Measurements from ENCODE around the gene NSD1. TPM values are rescaled to one million over a fixed set of nuclear protein-coding genes. Genes with fewer than 3 reads are reported as not detected.

The NSD1 gene
- total and polyA plus RNA-seq, 10 of the 15 experiments (the other 5 are each of a cell fraction or from before 2014, with no cell fraction given): 7.0 to 57.9 (median 30.4) TPM

DNA sequence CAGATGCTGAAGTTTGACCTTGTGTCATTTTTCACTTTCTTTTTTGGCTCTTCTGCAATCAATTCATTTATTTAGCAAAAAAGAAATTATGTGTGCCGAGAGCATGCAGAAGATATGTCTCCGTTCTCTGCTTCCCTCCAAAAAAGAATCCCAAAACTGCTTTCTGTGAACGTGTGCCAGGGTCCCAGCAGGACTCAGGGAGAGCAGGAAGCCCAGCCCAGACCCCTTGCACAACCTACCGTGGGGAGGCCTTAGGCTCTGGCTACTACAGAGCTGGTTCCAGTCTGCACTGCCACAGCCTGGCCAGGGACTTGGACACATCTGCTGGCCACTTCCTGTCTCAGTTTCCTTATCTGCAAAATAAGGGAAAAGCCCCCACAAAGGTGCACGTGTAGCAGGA, 44.4 kb upstream of the NSD1 start:
- H3K9ac ChIP-seq (ENCODE audit: control insufficient read depth, insufficient read depth, low read length): no peak overlapping the region
- in situ Hi-C loops (cut with MboI): no loop called here
- no TSS peak for BruUV-seq (replicated peaks)
- TF ChIP-seq, protein P1, sequence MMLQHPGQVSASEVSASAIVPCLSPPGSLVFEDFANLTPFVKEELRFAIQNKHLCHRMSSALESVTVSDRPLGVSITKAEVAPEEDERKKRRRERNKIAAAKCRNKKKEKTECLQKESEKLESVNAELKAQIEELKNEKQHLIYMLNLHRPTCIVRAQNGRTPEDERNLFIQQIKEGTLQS (IDR thresholded peaks at IDR 0.05; ENCODE audit: borderline replicate concordance, extremely low read depth, low read depth, low read length): no peak
- TF ChIP-seq SUZ12 (IDR thresholded peaks at IDR 0.05; ENCODE audit: unreplicated experiment) (no peak), MEF2A (IDR thresholded peaks at IDR 0.05; ENCODE audit: insufficient read depth, low read depth, low read length) (no peak), JUNB (IDR thresholded peaks at IDR 0.05) (no peak), IRF4 (IDR thresholded peaks at IDR 0.05; ENCODE audit: low read depth, low read length) (no peak), RUNX3 (IDR thresholded peaks at IDR 0.05; ENCODE audit: low read length) (no peak), PML (IDR thresholded peaks at IDR 0.05; ENCODE audit: low read length) (no peak), RELA (IDR thresholded peaks at IDR 0.05; ENCODE audit: borderline replicate concordance, partially characterized antibody) (no peak), STAT3 (IDR thresholded peaks at IDR 0.05; ENCODE audit: low read depth, low read length) (no peak)
- TF ChIP-seq, protein P2, sequence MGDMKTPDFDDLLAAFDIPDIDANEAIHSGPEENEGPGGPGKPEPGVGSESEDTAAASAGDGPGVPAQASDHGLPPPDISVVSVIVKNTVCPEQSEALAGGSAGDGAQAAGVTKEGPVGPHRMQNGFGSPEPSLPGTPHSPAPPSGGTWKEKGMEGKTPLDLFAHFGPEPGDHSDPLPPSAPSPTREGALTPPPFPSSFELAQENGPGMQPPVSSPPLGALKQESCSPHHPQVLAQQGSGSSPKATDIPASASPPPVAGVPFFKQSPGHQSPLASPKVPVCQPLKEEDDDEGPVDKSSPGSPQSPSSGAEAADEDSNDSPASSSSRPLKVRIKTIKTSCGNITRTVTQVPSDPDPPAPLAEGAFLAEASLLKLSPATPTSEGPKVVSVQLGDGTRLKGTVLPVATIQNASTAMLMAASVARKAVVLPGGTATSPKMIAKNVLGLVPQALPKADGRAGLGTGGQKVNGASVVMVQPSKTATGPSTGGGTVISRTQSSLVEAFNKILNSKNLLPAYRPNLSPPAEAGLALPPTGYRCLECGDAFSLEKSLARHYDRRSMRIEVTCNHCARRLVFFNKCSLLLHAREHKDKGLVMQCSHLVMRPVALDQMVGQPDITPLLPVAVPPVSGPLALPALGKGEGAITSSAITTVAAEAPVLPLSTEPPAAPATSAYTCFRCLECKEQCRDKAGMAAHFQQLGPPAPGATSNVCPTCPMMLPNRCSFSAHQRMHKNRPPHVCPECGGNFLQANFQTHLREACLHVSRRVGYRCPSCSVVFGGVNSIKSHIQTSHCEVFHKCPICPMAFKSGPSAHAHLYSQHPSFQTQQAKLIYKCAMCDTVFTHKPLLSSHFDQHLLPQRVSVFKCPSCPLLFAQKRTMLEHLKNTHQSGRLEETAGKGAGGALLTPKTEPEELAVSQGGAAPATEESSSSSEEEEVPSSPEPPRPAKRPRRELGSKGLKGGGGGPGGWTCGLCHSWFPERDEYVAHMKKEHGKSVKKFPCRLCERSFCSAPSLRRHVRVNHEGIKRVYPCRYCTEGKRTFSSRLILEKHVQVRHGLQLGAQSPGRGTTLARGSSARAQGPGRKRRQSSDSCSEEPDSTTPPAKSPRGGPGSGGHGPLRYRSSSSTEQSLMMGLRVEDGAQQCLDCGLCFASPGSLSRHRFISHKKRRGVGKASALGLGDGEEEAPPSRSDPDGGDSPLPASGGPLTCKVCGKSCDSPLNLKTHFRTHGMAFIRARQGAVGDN (IDR thresholded peaks at IDR 0.05): no peak
- TF ChIP-seq, protein P3, sequence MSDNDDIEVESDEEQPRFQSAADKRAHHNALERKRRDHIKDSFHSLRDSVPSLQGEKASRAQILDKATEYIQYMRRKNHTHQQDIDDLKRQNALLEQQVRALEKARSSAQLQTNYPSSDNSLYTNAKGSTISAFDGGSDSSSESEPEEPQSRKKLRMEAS (IDR thresholded peaks at IDR 0.05; ENCODE audit: low read depth, low read length): no peak
- TF ChIP-seq, protein P4, sequence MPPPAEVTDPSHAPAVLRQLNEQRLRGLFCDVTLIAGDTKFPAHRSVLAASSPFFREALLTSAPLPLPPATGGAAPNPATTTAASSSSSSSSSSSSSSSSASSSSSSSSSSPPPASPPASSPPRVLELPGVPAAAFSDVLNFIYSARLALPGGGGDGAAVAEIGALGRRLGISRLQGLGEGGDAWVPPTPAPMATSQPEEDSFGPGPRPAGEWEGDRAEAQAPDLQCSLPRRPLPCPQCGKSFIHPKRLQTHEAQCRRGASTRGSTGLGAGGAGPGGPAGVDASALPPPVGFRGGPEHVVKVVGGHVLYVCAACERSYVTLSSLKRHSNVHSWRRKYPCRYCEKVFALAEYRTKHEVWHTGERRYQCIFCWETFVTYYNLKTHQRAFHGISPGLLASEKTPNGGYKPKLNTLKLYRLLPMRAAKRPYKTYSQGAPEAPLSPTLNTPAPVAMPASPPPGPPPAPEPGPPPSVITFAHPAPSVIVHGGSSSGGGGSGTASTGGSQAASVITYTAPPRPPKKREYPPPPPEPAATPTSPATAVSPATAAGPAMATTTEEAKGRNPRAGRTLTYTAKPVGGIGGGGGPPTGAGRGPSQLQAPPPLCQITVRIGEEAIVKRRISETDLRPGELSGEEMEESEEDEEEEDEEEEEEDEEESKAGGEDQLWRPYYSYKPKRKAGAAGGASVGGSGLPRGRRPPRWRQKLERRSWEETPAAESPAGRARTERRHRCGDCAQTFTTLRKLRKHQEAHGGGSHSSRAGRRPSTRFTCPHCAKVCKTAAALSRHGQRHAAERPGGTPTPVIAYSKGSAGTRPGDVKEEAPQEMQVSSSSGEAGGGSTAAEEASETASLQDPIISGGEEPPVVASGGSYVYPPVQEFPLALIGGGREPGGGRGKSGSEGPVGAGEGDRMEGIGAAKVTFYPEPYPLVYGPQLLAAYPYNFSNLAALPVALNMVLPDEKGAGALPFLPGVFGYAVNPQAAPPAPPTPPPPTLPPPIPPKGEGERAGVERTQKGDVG (CRISPR knock-in tag; IDR thresholded peaks at IDR 0.05): no peak
- TF ChIP-seq, protein P5, sequence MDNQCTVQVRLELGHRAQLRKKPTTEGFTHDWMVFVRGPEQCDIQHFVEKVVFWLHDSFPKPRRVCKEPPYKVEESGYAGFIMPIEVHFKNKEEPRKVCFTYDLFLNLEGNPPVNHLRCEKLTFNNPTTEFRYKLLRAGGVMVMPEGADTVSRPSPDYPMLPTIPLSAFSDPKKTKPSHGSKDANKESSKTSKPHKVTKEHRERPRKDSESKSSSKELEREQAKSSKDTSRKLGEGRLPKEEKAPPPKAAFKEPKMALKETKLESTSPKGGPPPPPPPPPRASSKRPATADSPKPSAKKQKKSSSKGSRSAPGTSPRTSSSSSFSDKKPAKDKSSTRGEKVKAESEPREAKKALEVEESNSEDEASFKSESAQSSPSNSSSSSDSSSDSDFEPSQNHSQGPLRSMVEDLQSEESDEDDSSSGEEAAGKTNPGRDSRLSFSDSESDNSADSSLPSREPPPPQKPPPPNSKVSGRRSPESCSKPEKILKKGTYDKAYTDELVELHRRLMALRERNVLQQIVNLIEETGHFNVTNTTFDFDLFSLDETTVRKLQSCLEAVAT (IDR thresholded peaks at IDR 0.05): no peak

More for the DNA sequence above, 44.4 kb upstream of the NSD1 start:
- H3K36me3 ChIP-seq (ENCODE audit: control insufficient read depth in 2 of 2, insufficient read depth in 2 of 2, low read length in 1 of 2): no peaks in the 10 kb centered on the region
- H3K4me3 ChIP-seq: no peak overlapping the region
- H3K79me2 ChIP-seq (ENCODE audit: control insufficient read depth, insufficient read depth, low read length): no peaks in the 10 kb centered on the region
- DNase-seq (ENCODE audit: low read depth, low spot score) (no peak), ATAC-seq (no peak), FAIRE-seq (no peak)
- intact Hi-C loops (cut with micrococcal nuclease; ENCODE audit: unreplicated experiment): no loop called here
- H3K4me1 ChIP-seq (ENCODE audit: control insufficient read depth, insufficient read depth, low read length): 0 out of 2 replicates have a peak, but pooled peaks cover 2% of the 10 kb centered on the region
- ChIA-PET POLR2A (interaction anchor here (1.0 kb wide), 1 partner anchor 17 kb away, joined by 3 read pairs; no protein-coding TSS in a partner anchor), RAD21 (ENCODE audit: unreplicated experiment) (no interaction called here), SMC1A (ENCODE audit: uncharacterized antibody, unreplicated experiment) (interaction anchor here (0.7 kb wide), 1 partner anchor 47 kb away, joined by 3 read pairs; no protein-coding TSS in a partner anchor), CTCF (interaction anchor here (0.5 to 2.3 kb wide), 3 partner anchors 10 to 255 kb away, joined by 3 to 6 read pairs (median 5); no protein-coding TSS in a partner anchor)
- no peak overlapping the region for H3K4me2 ChIP-seq (ENCODE audit: control insufficient read depth, insufficient read depth)
- WGBS (ENCODE audit: insufficient coverage, insufficient replicate concordance, low lambda C conversion rate, missing lambda C conversion rate): 27% methylated on average over 5 of the region's 5 CpGs
- H3K27ac ChIP-seq (ENCODE audit: control insufficient read depth, insufficient read depth): no peak overlapping the region
- no peaks in the 10 kb centered on the region for H3K9me3 ChIP-seq (replicated peaks; ENCODE audit: control insufficient read depth, insufficient read depth, low read length)
- H2AFZ ChIP-seq (ENCODE audit: control insufficient read depth, low read depth, low read length): no peak overlapping the region
- no peaks in the 10 kb centered on the region for H4K20me1 ChIP-seq (ENCODE audit: control insufficient read depth, insufficient read depth)
- H3K27me3 ChIP-seq (replicated peaks in 1 of 2; ENCODE audit: control insufficient read depth in 2 of 2, insufficient read depth in 2 of 2, low read length in 1 of 2): peaks cover 0 to 4% of the 10 kb centered on the region in 2 experiments; a peak in 3 of 4 replicates
